GM23338 (cell line): Measurements from ENCODE around the gene RAMACL. TPM values are rescaled to one million over a fixed set of nuclear protein-coding genes. Genes with fewer than 3 reads are reported as not detected.

Source experiments
- ATAC-seq: fragments of 200-7000 bp; cut with Tn5 transposase; 3 replicates; pipeline ENCODE4 v1.9.1; 2020
- DNase-seq: peaks from one replicate; pipeline ENCODE4 v3.0.0-alpha.2; 2015; ENCODE audit warnings: low spot score
- H2AFZ ChIP-seq: fragments of 200-600 bp; sonication (generic); 2 replicates; pipeline ENCODE4 v1.8.0; 2016; ENCODE audit warnings: antibody characterized with exemption, mild to moderate bottlenecking, moderate library complexity
- H3F3A ChIP-seq: fragments of 200-600 bp; sonication (generic); replicated peaks from 2 replicates; pipeline ENCODE4 v1.8.0; 2017; ENCODE audit warnings: antibody characterized with exemption, mixed run types, low read depth
- H3K27ac ChIP-seq: fragments of 200-600 bp; sonication (generic); 2 replicates; pipeline ENCODE4 v1.6.1; 2016; ENCODE audit warnings: low read depth
- H3K27me3 ChIP-seq: fragments of 200-600 bp; sonication (generic); 2 replicates; pipeline ENCODE4 v1.8.0; 2016; ENCODE audit warnings: mild to moderate bottlenecking, mixed run types, moderate library complexity; ENCODE audit not compliant: insufficient read depth
- H3K36me3 ChIP-seq: fragments of 200-600 bp; sonication (generic); 2 replicates; pipeline ENCODE4 v1.8.0; 2016; ENCODE audit warnings: mild to moderate bottlenecking; ENCODE audit not compliant: insufficient read depth
- H3K4me1 ChIP-seq: fragments of 200-600 bp; sonication (generic); 2 replicates; pipeline ENCODE4 v1.8.0; 2016; ENCODE audit warnings: mild to moderate bottlenecking, moderate library complexity; ENCODE audit not compliant: insufficient read depth
- H3K4me2 ChIP-seq: fragments of 200-600 bp; sonication (generic); 2 replicates; pipeline ENCODE4 v1.7.1; 2017; ENCODE audit warnings: mixed run types
- H3K4me3 ChIP-seq: fragments of 200-600 bp; sonication (generic); 2 replicates; pipeline ENCODE4 v1.6.1; 2016; ENCODE audit warnings: mixed run types
- H3K79me2 ChIP-seq: fragments of 200-600 bp; sonication (generic); replicated peaks from 2 replicates; pipeline ENCODE4 v1.8.0; 2017; ENCODE audit warnings: mild to moderate bottlenecking; ENCODE audit not compliant: insufficient read depth
- H3K9me2 ChIP-seq: fragments of 200-600 bp; sonication (generic); 2 replicates; pipeline ENCODE4 v1.8.0; 2017; ENCODE audit not compliant: insufficient read depth
- H4K20me1 ChIP-seq: fragments of 200-600 bp; sonication (generic); replicated peaks from 2 replicates; pipeline ENCODE4 v1.8.0; 2017; ENCODE audit warnings: mild to moderate bottlenecking; ENCODE audit not compliant: insufficient read depth
- H3K27ac Mint-ChIP-seq: 2 replicates; pipeline ENCODE4 v1.8.0; 2020; ENCODE audit warnings: inconsistent platforms, mild to moderate bottlenecking, moderate library complexity, mixed read lengths
- H3K27me3 Mint-ChIP-seq: 3 replicates; pipeline ENCODE4 v1.8.0; 2022; ENCODE audit warnings: low read depth, mild to moderate bottlenecking, moderate library complexity, mixed read lengths, inconsistent platforms; ENCODE audit not compliant: insufficient read depth, poor library complexity
- H3K36me3 Mint-ChIP-seq: 3 replicates; pipeline ENCODE4 v1.8.0; 2021; ENCODE audit warnings: low read depth, mild to moderate bottlenecking, inconsistent platforms, moderate library complexity, mixed read lengths
- H3K4me1 Mint-ChIP-seq: 3 replicates; pipeline ENCODE4 v1.8.0; 2020; ENCODE audit warnings: mild to moderate bottlenecking, inconsistent platforms, mixed read lengths
- H3K4me3 Mint-ChIP-seq: 3 replicates; pipeline ENCODE4 v1.8.0; 2021; ENCODE audit warnings: moderate library complexity, mild to moderate bottlenecking, inconsistent platforms, mixed read lengths
- H3K9me3 Mint-ChIP-seq: 3 replicates; pipeline ENCODE4 v1.8.0; 2020; ENCODE audit warnings: moderate library complexity, mild to moderate bottlenecking, inconsistent platforms, mixed read lengths
- CREB1 ChIP-seq: fragments of 250-450 bp; sonication (Bioruptor Pico); IDR thresholded peaks from 2 replicates; pipeline ENCODE4 v1.5.0; 2020; ENCODE audit warnings: low read depth, mild to moderate bottlenecking, moderate library complexity
- EZH2 ChIP-seq: fragments of 200-600 bp; sonication (generic); IDR thresholded peaks from one replicate; pipeline ENCODE4 v1.8.0; 2017; ENCODE audit warnings: antibody characterized with exemption, mild to moderate bottlenecking, low read depth; ENCODE audit not compliant: unreplicated experiment
- EZH2phosphoT487 ChIP-seq: fragments of 200-600 bp; sonication (generic); IDR thresholded peaks from one replicate; pipeline ENCODE4 v1.8.1; 2018; ENCODE audit warnings: antibody characterized with exemption; ENCODE audit not compliant: unreplicated experiment
- JUNB ChIP-seq: IDR thresholded peaks from one replicate; pipeline ENCODE4 v1.6.1; 2016; ENCODE audit warnings: antibody characterized with exemption; ENCODE audit not compliant: unreplicated experiment
- NANOG ChIP-seq: IDR thresholded peaks from 2 replicates; pipeline ENCODE4 v1.6.1; 2016; ENCODE audit warnings: antibody characterized with exemption, borderline replicate concordance
- POLR2AphosphoS5 ChIP-seq: IDR thresholded peaks from 2 replicates; pipeline ENCODE4 v1.6.1; 2016; ENCODE audit warnings: antibody characterized with exemption, low read depth
- STAT1 ChIP-seq: IDR thresholded peaks from one replicate; pipeline ENCODE4 v1.6.1; 2016; ENCODE audit warnings: antibody characterized with exemption; ENCODE audit not compliant: unreplicated experiment
- ZNF114 ChIP-seq: fragments of 250-450 bp; sonication (Bioruptor Pico); IDR thresholded peaks from 2 replicates; pipeline ENCODE4 v1.5.0; 2020; ENCODE audit warnings: mild to moderate bottlenecking, moderate library complexity
- ZNF331 ChIP-seq: fragments of 250-450 bp; sonication (Bioruptor Pico); IDR thresholded peaks from 2 replicates; pipeline ENCODE4 v1.5.0; 2020; ENCODE audit warnings: low read depth, mild to moderate bottlenecking, moderate library complexity
- polyA plus RNA-seq: library from polyadenylated mRNA; unstranded; fragments of >200 nt; fragmentation: Nextera tagmentation; extraction: Ambion mirVana; gene quantifications from 2 replicates; pipeline ENCODE4 v1.2.1, GENCODE V29; 2016
- total RNA-seq: library from RNA; depleted of rRNA; stranded (reverse); fragments of >200 nt; shearing (Covaris generic); gene quantifications from 2 replicates; pipeline ENCODE4 v1.2.3, GENCODE V29; 2014
- TF ChIP-seq, protein P1 (sequence below), 2 experiments: fragments of 200-600 bp in 1 of 2; sonication (generic) in 1 of 2; conservative IDR thresholded peaks; 2 replicates each; pipeline versions ENCODE4 v1.5.1 to v1.6.1; 2016 to 2017; ENCODE audit warnings: antibody characterized with exemption in 2 of 2, low read depth in 2 of 2, mild to moderate bottlenecking in 2 of 2, moderate library complexity in 1 of 2
- TF ChIP-seq, protein P2 (sequence below): IDR thresholded peaks from 2 replicates; pipeline ENCODE4 v1.6.1; 2016; ENCODE audit warnings: antibody characterized with exemption
- TF ChIP-seq, protein P3 (sequence below): IDR thresholded peaks from one replicate; pipeline ENCODE4 v1.6.1; 2018; ENCODE audit warnings: antibody characterized with exemption; ENCODE audit not compliant: unreplicated experiment
- TF ChIP-seq, protein P4 (sequence below): fragments of 250-450 bp; sonication (Bioruptor Pico); IDR thresholded peaks from 2 replicates; pipeline ENCODE4 v1.5.0; 2020; ENCODE audit warnings: mild to moderate bottlenecking, moderate library complexity

RAMACL gene
- total and polyA plus RNA-seq, 2 experiments from 2014 or later = 0.61 to 4.0 TPM

DNA sequence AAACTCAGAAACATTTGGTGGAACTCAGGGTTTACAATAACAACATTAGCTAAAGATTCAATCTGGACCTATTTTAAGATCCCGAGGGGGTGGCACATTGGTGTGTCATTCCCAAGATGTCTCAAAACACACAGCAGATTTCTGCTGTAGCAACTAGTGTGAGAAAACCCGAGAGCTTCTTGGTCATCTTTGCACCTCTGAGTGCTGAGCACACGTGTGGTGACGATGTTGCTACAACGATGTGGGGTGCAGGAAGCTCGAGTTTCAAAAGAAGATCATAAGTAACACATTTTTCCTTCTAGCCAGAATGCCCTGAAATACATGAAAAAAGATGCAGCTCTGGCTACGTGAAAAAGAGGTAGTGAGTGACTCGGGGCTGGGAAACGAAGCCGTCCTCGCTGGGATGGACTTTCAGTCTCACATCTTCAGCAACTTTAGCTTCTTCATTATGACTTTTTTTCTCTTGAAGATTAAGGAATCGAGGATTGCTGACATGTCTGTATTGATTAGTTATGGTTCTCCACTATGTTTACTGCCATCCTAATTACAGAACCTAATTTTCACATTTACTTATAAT lies 1.5 kb downstream of the RAMACL start:
- ATAC-seq (no peak), DNase-seq (no peak)
- Histone ChIP-seq H4K20me1 (peaks cover 29% of the 10 kb centered on the region), H3K36me3 (no peaks in the 10 kb centered on the region), H3K27me3 (no peaks in the 10 kb centered on the region), H3K4me1 (peaks cover 19% of the 10 kb centered on the region), H3K4me3 (no peak overlapping the region), H3K4me2 (no peak overlapping the region), H3F3A (no peaks in the 10 kb centered on the region), H3K9me2 (0 out of 2 replicates have a peak, but pooled peaks cover 6% of the 10 kb centered on the region), H3K79me2 (peaks cover 58% of the 10 kb centered on the region), H2AFZ (no peak overlapping the region), H3K27ac (no peak overlapping the region)
- H3K27me3 Mint-ChIP-seq = peaks cover 15% of the 10 kb centered on the region
- H3K9me3 Mint-ChIP-seq = no peaks in the 10 kb centered on the region
- H3K27ac Mint-ChIP-seq = no peak overlapping the region
- no peak overlapping the region for H3K4me3 Mint-ChIP-seq
- no peak for TF ChIP-seq STAT1
- TF ChIP-seq NANOG = no peak
- no peak for TF ChIP-seq POLR2AphosphoS5
- TF ChIP-seq ZNF114 (CRISPR knock-in tag) = no peak
- no peak for TF ChIP-seq EZH2phosphoT487
- no peak for TF ChIP-seq JUNB
- TF ChIP-seq, protein P1, sequence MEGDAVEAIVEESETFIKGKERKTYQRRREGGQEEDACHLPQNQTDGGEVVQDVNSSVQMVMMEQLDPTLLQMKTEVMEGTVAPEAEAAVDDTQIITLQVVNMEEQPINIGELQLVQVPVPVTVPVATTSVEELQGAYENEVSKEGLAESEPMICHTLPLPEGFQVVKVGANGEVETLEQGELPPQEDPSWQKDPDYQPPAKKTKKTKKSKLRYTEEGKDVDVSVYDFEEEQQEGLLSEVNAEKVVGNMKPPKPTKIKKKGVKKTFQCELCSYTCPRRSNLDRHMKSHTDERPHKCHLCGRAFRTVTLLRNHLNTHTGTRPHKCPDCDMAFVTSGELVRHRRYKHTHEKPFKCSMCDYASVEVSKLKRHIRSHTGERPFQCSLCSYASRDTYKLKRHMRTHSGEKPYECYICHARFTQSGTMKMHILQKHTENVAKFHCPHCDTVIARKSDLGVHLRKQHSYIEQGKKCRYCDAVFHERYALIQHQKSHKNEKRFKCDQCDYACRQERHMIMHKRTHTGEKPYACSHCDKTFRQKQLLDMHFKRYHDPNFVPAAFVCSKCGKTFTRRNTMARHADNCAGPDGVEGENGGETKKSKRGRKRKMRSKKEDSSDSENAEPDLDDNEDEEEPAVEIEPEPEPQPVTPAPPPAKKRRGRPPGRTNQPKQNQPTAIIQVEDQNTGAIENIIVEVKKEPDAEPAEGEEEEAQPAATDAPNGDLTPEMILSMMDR (conservative IDR thresholded peaks at IDR 0.05; ENCODE audit: low read depth in 2 of 2) = no peak
- TF ChIP-seq, protein P2, sequence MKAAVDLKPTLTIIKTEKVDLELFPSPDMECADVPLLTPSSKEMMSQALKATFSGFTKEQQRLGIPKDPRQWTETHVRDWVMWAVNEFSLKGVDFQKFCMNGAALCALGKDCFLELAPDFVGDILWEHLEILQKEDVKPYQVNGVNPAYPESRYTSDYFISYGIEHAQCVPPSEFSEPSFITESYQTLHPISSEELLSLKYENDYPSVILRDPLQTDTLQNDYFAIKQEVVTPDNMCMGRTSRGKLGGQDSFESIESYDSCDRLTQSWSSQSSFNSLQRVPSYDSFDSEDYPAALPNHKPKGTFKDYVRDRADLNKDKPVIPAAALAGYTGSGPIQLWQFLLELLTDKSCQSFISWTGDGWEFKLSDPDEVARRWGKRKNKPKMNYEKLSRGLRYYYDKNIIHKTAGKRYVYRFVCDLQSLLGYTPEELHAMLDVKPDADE = no peak
- no peak for TF ChIP-seq EZH2
- TF ChIP-seq CREB1 (CRISPR knock-in tag) = no peak
- TF ChIP-seq ZNF331 = no peak
- TF ChIP-seq, protein P3, sequence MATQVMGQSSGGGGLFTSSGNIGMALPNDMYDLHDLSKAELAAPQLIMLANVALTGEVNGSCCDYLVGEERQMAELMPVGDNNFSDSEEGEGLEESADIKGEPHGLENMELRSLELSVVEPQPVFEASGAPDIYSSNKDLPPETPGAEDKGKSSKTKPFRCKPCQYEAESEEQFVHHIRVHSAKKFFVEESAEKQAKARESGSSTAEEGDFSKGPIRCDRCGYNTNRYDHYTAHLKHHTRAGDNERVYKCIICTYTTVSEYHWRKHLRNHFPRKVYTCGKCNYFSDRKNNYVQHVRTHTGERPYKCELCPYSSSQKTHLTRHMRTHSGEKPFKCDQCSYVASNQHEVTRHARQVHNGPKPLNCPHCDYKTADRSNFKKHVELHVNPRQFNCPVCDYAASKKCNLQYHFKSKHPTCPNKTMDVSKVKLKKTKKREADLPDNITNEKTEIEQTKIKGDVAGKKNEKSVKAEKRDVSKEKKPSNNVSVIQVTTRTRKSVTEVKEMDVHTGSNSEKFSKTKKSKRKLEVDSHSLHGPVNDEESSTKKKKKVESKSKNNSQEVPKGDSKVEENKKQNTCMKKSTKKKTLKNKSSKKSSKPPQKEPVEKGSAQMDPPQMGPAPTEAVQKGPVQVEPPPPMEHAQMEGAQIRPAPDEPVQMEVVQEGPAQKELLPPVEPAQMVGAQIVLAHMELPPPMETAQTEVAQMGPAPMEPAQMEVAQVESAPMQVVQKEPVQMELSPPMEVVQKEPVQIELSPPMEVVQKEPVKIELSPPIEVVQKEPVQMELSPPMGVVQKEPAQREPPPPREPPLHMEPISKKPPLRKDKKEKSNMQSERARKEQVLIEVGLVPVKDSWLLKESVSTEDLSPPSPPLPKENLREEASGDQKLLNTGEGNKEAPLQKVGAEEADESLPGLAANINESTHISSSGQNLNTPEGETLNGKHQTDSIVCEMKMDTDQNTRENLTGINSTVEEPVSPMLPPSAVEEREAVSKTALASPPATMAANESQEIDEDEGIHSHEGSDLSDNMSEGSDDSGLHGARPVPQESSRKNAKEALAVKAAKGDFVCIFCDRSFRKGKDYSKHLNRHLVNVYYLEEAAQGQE = no peak
- TF ChIP-seq, protein P4, sequence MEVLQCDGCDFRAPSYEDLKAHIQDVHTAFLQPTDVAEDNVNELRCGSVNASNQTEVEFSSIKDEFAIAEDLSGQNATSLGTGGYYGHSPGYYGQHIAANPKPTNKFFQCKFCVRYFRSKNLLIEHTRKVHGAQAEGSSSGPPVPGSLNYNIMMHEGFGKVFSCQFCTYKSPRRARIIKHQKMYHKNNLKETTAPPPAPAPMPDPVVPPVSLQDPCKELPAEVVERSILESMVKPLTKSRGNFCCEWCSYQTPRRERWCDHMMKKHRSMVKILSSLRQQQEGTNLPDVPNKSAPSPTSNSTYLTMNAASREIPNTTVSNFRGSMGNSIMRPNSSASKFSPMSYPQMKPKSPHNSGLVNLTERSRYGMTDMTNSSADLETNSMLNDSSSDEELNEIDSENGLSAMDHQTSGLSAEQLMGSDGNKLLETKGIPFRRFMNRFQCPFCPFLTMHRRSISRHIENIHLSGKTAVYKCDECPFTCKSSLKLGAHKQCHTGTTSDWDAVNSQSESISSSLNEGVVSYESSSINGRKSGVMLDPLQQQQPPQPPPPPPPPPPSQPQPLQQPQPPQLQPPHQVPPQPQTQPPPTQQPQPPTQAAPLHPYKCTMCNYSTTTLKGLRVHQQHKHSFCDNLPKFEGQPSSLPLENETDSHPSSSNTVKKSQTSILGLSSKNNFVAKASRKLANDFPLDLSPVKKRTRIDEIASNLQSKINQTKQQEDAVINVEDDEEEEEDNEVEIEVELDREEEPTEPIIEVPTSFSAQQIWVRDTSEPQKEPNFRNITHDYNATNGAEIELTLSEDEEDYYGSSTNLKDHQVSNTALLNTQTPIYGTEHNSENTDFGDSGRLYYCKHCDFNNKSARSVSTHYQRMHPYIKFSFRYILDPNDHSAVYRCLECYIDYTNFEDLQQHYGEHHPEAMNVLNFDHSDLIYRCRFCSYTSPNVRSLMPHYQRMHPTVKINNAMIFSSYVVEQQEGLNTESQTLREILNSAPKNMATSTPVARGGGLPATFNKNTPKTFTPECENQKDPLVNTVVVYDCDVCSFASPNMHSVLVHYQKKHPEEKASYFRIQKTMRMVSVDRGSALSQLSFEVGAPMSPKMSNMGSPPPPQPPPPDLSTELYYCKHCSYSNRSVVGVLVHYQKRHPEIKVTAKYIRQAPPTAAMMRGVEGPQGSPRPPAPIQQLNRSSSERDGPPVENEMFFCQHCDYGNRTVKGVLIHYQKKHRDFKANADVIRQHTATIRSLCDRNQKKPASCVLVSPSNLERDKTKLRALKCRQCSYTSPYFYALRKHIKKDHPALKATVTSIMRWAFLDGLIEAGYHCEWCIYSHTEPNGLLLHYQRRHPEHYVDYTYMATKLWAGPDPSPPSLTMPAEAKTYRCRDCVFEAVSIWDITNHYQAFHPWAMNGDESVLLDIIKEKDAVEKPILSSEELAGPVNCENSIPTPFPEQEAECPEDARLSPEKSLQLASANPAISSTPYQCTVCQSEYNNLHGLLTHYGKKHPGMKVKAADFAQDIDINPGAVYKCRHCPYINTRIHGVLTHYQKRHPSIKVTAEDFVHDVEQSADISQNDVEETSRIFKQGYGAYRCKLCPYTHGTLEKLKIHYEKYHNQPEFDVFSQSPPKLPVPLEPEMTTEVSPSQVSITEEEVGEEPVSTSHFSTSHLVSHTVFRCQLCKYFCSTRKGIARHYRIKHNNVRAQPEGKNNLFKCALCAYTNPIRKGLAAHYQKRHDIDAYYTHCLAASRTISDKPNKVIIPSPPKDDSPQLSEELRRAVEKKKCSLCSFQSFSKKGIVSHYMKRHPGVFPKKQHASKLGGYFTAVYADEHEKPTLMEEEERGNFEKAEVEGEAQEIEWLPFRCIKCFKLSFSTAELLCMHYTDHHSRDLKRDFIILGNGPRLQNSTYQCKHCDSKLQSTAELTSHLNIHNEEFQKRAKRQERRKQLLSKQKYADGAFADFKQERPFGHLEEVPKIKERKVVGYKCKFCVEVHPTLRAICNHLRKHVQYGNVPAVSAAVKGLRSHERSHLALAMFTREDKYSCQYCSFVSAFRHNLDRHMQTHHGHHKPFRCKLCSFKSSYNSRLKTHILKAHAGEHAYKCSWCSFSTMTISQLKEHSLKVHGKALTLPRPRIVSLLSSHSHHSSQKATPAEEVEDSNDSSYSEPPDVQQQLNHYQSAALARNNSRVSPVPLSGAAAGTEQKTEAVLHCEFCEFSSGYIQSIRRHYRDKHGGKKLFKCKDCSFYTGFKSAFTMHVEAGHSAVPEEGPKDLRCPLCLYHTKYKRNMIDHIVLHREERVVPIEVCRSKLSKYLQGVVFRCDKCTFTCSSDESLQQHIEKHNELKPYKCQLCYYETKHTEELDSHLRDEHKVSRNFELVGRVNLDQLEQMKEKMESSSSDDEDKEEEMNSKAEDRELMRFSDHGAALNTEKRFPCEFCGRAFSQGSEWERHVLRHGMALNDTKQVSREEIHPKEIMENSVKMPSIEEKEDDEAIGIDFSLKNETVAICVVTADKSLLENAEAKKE (CRISPR knock-in tag) = no peak
- no peaks in the 10 kb centered on the region for H3K36me3 Mint-ChIP-seq
- peaks cover 55% of the 10 kb centered on the region for H3K4me1 Mint-ChIP-seq
